GM12892 (cell line): Measurements from ENCODE around the gene SAPCD1.

Experiments
- DNase-seq: peaks from one replicate; pipeline ENCODE4 v3.0.0; 2011; ENCODE audit not compliant: insufficient read length
- FAIRE-seq: peaks from 2 replicates; lab custom pipeline; 2011; peaks lifted over from hg19 to GRCh38; lab: Jason Lieb, UNC
- POLR2A ChIP-seq: IDR thresholded peaks from 2 replicates; pipeline ENCODE4 v1.6.1; 2011; ENCODE audit warnings: low read depth, low read length, control low read depth
- POLR2AphosphoS5 ChIP-seq: IDR thresholded peaks from 2 replicates; pipeline ENCODE4 v1.6.1; 2011; ENCODE audit warnings: low read depth, low read length, control low read depth
- TAF1 ChIP-seq: IDR thresholded peaks from 2 replicates; pipeline ENCODE4 v1.6.1; 2011; ENCODE audit warnings: low read depth, mild to moderate bottlenecking, control low read depth, low read length, borderline replicate concordance

SAPCD1 gene

GRCh38 chr6:31723245-31723979 is 39.0 kb upstream of the SAPCD1 start, which contains the start of gene MPIG6B:
TSS of gene MPIG6B (plus strand) at chr6:31723373. CDS start at chr6:31723384, 11 bp downstream.
- TF ChIP-seq POLR2A, result no peak
- TF ChIP-seq TAF1, result no peak
- no peak for TF ChIP-seq POLR2AphosphoS5
- DNase-seq (no peak), FAIRE-seq (no peak)

- DNase-seq (no peak), FAIRE-seq (no peak)
- no peak for TF ChIP-seq POLR2AphosphoS5
- TF ChIP-seq TAF1, result no peak
- no peak for TF ChIP-seq POLR2A
These were observed 38.3 kb upstream of the SAPCD1 start for GRCh38 chr6:31723980-31724691.

GRCh38 chr6:31725502-31726350 is 36.7 kb upstream of the SAPCD1 start:
- FAIRE-seq (no peak), DNase-seq (no peak)
- TF ChIP-seq TAF1 (no peak), POLR2AphosphoS5 (no peak), POLR2A (no peak)

GRCh38 chr6:31727034-31727716 is 35.3 kb upstream of the SAPCD1 start:
- DNase-seq, result peak; percentile 83
- FAIRE-seq, result peak; percentile 98

GRCh38 chr6:31727717-31728671 is 34.5 kb upstream of the SAPCD1 start:
- FAIRE-seq (no peak), DNase-seq (no peak)
- no peak for TF ChIP-seq TAF1
- TF ChIP-seq POLR2A, result no peak
- TF ChIP-seq POLR2AphosphoS5, result no peak

More at GRCh38 chr6:31727034-31727716, 35.3 kb upstream of the SAPCD1 start:
- TF ChIP-seq POLR2AphosphoS5 (no peak), POLR2A (no peak; the same call in 1 of the 2 replicates), TAF1 (no peak)

- TF ChIP-seq TAF1 (no peak), POLR2AphosphoS5 (no peak), POLR2A (no peak)
- no peak for DNase-seq
- no peak for FAIRE-seq
These were observed 33.5 kb upstream of the SAPCD1 start, which contains the start of gene DDAH2 for GRCh38 chr6:31728767-31729514. TSS of gene DDAH2 (minus strand) at chr6:31729299. CDS start at chr6:31729161, 138 bp downstream.

GRCh38 chr6:31729515-31729978 is 32.9 kb upstream of the SAPCD1 start:
- TF ChIP-seq POLR2AphosphoS5 (no peak), POLR2A (0 out of 2 replicates have a peak, but pooled peaks have one; percentile 47), TAF1 (no peak)
- FAIRE-seq (peak; percentile 9), DNase-seq (peak; percentile 70)

GRCh38 chr6:31729979-31730630 is 32.4 kb upstream of the SAPCD1 start:
- FAIRE-seq (peak; percentile 56), DNase-seq (peak; percentile 69)
- no peak for TF ChIP-seq TAF1
- no peak for TF ChIP-seq POLR2AphosphoS5
- TF ChIP-seq POLR2A, result peak; percentile 43; the same call in 1 of the 2 replicates

- no peak for DNase-seq
- TF ChIP-seq POLR2AphosphoS5 (no peak), POLR2A (no peak), TAF1 (no peak)
- no peak for FAIRE-seq
These were observed 31.8 kb upstream of the SAPCD1 start for GRCh38 chr6:31730631-31731086.

- FAIRE-seq (no peak), DNase-seq (no peak)
- TF ChIP-seq POLR2A, result no peak
- no peak for TF ChIP-seq POLR2AphosphoS5
- TF ChIP-seq TAF1, result no peak
These were observed 30.4 kb upstream of the SAPCD1 start for GRCh38 chr6:31732029-31732428.
